GM21786 (cell line): ENCODE data around the gene ECD.

Experiments
- ATAC-seq: cut with Tn5 transposase; IDR thresholded peaks from one replicate; pipeline ENCODE4 v1.9.1; 2021; ENCODE audit not compliant: unreplicated experiment

Gene ECD

DNA sequence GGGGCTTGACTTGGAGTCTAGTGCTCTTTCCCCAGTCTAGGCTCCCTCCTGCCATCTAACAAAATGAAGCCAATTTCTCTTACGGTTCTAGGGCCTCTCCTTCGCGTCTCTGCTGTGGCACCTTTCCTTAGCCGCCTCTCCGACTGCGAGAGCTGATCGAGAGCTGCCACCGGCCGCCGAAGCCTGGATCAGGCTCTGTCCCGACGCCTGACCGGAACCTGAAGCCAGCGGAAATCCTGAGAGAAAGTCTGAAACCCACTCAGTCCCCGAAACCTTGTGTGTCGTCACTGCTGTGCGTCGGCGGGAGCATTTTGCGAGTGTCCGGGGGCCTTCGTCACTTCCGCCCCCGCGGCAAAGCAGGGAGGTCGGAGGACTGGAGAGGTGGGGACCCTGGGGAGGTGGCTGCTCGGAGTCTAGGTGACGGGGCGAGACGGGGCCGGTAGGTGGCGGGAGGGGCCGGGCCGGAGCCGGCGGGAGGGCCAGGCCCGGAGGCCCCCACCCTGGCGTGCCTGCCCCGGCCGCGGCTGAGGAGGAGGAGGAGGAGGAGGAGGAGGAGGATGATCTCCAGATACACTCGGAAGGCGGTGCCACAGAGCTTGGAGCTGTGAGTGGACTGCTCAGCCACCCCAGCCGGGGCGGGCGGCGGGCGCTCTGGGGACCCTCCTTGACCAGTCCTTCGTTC, at the start of gene ECD, which contains the start of gene FAM149B1:
Gene ECD, minus strand, starts transcription at position 226 of the 682 bp plus-strand sequence. CDS start 4,071 bp downstream, outside the sequence.
Gene FAM149B1, plus strand, starts transcription at position 337 of the 682 bp plus-strand sequence. Its CDS starts 221 bp downstream, at position 558.
- peak; percentile 83 for ATAC-seq

GRCh38 chr10:73215749-73216148, 47.9 kb upstream of the ECD start:
- no peak for ATAC-seq

DNA sequence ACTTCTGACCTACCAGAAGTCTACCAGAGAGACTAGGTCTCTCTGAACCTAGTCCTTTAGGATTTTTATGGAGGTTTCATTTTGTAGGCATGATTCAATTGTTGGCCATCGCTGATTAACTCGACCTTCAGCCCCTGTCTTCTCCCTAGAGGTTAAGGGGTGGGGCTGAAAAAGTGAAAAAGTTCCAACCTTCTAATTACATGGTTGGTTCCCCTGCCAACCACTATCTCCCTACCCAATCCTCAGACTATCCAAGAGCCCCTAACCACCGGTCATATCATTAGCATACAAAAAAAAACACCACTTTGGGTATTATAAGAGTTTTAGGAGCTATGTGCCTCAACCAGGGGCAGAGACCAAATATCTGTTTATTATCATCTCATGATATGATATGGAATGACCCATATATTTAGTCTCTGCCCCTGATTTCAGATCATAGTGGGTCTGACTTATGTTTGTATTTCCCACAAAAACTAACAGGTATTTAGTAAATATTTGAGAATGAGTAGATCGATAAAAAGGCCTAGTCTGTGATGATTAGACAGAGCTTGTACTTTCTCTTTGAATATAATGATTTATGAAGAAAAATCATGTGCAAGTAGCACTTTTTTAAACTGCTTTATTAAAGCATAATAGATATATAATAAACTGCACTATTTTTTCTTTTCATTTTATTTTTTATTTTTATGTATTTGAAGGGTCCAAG, 43.5 kb upstream of the ECD start:
- no peak for ATAC-seq

GRCh38 chr10:73210395-73211105, 42.7 kb upstream of the ECD start:
- ATAC-seq = no peak

DNA sequence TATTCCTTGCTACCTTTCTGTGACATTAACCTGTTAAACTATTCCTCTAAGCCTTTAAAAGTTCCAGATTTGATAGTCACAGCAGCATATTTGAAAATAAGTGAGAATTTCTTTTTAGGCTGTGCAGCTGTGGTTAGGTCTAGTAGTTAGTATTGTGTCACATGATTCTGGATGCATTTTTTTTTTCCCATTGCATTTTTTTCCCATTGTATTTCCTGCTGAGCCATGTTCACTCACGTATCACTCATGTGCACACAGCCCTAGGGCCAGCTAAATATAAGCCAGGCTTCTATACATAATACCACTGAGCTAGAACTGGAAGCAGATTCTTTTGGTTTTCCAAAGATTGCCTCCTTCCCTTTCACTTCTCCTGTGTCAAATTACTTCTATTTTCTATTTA, 41.9 kb upstream of the ECD start:
- no peak for ATAC-seq

GRCh38 chr10:73207883-73208282, 40.1 kb upstream of the ECD start:
- ATAC-seq = no peak

- ATAC-seq = no peak
These were observed 38.6 kb upstream of the ECD start for GRCh38 chr10:73206385-73206784.

GRCh38 chr10:73205890-73206289, 38.1 kb upstream of the ECD start:
- ATAC-seq = no peak

DNA sequence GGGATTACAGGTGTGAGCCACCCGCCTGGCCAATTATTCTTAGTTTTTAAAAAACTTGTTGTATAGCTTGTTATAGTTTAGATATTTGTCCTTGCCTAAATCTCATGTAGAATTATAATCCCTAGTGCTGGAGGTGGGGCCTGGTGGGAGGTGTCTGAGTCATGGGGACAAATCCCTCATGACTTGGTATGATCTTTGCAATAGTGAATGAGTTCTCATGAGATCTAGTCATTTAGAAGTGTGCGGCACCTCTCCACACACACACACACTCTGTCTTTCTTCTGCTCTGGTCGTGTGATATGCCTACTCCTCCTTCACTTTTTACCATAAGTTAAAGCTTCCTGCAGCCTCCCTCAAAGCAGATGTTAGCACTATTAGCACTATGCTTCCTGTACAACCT, 37.3 kb upstream of the ECD start:
- no peak for ATAC-seq

GRCh38 chr10:73190188-73190587, 22.4 kb upstream of the ECD start:
- ATAC-seq = no peak

DNA sequence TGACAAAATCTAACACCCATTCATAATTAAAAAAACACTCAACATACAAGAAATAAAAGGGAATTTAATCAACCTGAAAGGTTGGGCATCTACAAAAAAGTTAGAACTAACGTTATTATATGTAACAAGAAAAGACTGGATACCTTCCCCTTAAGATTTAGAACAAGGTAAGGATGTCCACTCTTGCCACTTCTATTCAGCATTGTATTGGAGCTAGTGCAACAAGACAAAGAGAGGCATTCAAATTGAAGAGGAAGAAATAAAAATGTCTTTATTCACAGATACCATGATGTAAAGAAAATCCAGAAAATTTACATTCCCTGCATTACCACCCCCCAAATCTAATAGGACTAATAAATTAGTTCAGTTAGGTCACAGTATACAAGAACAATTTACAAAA, 18.5 kb upstream of the ECD start:
- no peak for ATAC-seq

DNA sequence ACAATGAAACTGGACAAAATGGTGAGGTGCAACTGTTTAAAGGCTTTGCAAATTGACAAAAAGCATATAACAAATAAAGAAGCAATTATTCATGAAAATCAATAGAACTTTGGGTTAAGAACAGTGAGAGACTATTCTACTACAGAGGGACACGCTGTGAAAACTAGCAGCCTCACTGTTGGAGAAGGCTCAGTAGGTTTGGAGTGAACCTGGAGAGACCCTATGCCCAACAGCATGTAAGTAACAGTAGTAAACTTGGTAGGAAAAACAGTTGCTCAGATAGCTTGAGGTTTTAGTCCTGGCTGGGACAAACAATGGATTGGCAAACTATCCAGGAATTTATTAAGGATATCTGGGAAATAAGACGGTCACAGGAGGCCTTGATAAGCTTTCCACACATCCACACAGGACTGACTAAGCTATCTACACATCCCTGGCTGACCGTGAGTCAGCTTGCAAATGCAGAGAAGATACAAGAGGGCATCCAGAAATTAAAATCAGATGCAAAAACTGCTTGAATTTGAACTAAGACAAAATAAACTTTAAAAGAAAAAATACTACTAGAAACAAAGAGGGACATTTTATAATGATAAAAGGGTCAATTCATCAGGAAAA, 16.0 kb upstream of the ECD start:
- ATAC-seq = no peak

DNA sequence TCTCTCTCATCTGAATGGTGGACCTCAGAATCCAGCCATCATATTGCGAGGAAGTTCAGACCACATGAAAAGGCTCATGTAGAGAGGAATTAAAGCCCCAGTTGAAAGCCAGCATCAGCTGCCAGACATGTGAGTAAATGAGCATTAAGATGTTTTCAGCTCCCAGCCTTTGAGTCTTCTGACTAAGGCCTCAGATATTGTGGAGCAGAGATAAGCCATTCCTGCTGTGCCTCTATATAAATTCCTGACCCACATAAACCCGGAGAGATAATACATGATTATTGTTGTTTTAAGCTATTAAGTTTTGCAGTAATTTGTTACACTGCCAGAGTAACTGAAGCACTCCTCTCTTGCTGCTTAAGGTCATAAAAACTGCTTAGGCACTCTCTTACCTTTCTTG, 14.8 kb upstream of the ECD start:
- no peak for ATAC-seq

DNA sequence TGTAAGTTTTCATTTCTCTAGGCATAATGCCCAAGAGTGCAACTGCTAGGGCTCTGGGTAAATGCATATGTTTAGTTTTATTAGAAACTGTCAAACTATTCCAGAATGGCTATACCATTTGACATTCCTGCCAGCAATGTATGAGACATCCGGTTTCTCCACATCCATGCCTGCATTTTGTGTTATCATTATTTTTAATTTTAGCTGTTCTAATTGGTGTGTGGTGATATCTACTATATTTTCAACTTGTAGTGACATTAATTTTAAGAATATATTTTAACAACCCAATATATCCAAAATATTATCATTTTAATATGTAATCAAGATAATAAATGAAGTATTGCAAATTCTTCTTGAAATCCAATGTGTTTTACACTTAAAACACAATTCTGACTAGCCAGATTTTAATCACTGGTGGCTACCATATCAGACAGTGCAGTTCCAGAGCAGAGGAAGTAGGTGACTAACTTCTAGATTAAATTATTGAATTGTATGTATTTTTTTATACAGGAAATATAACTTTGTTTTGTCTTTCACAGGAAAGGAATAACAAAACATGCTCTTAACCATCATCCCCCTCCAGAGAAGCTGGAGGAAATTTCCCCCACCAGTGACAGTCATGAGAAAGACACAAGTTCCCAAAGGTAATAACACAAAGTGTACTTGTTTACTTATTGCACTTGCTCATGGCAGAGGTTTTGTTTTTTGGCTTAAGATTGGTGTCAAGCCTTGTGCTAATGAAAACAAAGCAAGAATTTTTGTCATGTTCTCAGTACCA, 6.5 kb upstream of the ECD start:
- ATAC-seq = no peak

DNA sequence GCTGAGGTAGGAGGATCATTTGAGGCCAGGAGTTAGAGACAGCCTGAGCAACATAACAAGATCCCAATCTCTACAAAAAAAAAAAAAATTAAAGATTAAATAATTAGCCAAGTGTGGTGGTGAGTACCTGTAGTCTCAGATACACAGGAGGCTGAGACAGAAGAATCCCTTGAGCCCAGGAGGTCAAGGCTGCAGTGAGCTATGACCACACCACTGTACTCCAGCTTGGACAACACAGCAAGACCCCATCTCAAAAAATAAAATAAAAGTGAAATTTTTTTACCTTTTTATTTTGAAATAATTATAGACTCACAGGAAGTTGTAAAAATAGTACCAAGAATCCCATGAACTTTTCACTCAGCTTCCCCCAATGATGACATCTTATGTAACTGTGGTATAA, 5.1 kb upstream of the ECD start:
- ATAC-seq = no peak

- no peak for ATAC-seq
These were observed 1.5 kb upstream of the ECD start for GRCh38 chr10:73169320-73169719.

DNA sequence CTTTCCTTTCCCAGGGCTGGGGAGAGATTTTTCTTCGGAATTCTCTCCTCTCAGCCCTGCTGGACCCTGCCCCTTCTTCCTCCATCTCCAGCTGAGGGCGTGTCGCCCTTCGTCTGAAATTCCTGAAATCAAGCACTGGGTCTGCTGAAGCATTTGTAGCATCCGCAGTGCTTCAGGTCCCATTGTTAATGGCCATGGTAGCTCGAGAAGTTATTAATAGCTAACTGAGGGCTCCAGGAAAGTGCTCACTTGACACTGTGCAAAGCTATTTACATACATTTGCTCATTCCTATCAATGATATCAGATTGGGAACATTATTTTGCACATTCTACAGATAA, 626 bp upstream of the ECD start:
- peak; percentile 27 for ATAC-seq

DNA sequence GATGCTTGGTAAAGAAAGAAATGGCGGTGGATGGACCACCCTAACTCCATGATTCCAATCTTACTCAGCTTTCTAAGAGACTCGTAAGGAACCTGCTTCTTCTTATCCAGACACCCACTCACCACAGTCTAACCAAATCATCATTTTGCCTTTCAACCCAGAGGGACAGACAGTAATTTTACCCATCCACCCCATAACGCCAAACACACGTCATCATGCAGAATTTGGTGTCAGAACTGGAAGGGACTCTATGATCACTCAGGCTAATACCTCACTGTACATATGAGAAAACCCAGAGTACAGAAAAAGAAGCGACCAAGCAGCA, 388 bp downstream of the ECD start:
- no peak for ATAC-seq

GRCh38 chr10:73166972-73167371, 836 bp downstream of the ECD start:
- ATAC-seq = no peak

DNA sequence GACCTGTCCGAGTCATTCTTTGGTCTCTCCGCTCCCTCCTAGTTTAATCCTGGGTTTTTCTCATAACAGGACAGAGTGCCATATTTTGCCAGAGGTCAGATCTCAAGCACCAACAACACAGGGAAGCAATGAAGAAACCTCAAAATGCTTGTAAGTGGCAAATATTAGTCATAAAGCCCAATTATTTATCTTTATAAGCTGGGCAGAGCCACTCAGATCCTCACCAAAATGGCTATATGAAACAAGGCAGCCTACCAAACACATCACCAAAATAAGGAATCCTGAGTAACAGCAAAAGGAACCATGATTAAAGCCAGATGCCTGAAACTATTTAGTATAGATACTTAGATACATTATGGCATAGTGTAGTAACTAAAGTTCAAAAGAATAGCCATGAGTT, 4.7 kb downstream of the ECD start:
- ATAC-seq = no peak

DNA sequence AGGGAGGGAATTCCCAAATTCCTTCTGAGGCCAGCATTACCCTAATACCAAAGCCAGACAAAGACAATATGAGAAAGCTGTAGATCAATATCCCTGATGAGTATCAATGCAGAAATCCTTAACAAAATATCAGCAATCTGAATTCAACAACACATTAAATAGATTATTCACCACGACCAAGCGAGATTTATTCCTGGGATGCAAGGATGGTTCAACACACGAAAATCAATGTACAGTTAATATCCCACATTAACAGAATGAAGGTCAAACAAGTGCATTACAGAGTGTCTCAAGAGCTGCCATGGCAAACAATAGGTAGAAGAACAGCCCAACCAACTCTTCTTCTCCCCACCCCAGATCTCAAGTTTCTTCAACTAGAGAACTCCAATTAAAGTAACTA, 6.1 kb downstream of the ECD start:
- ATAC-seq = no peak
